ENCODE data around the gene PDILT. TPM values are rescaled to one million over a fixed set of nuclear protein-coding genes. Genes with fewer than 3 reads are reported as not detected.
"Not testable (repeated sequence)": the region's sequence is repeated elsewhere in the genome, so short reads cannot be mapped to it uniquely, and the experiment has no call there.

Gene PDILT
- not detected for total RNA-seq

- Mint-ChIP-seq H3K27ac (peak within 1 kb of the TSS in 1 of 2 donors; percentile 3), H3K9me3 (no peaks in the 10 kb centered on the region), H3K4me1 (ENCODE audit: low read depth in 2 of 2) (no peaks in the 10 kb centered on the region), H3K4me3 (no peak within 1 kb of the TSS), H3K27me3 (peaks cover 8 to 18% of the 10 kb centered on the region in 2 donors), H3K36me3 (no peaks in the 10 kb centered on the region)
- ATAC-seq, result no peak
- DNase-seq (ENCODE audit: low spot score), result no peak
These were observed at the start of gene PDILT for GRCh38 chr16:20404637-20405036. Gene PDILT, minus strand, starts transcription at chr16:20404737. Its CDS starts 5,437 bp downstream, at chr16:20399300.

GRCh38 chr16:20453633-20454032 is 49.1 kb upstream of the PDILT start:
- H3K4me1 Mint-ChIP-seq (ENCODE audit: low read depth in 2 of 2); ATAC-seq; DNase-seq (ENCODE audit: low spot score); H3K27me3 Mint-ChIP-seq; H3K27ac Mint-ChIP-seq; H3K9me3 Mint-ChIP-seq; H3K4me3 Mint-ChIP-seq; H3K36me3 Mint-ChIP-seq: not testable (repeated sequence)

DNA sequence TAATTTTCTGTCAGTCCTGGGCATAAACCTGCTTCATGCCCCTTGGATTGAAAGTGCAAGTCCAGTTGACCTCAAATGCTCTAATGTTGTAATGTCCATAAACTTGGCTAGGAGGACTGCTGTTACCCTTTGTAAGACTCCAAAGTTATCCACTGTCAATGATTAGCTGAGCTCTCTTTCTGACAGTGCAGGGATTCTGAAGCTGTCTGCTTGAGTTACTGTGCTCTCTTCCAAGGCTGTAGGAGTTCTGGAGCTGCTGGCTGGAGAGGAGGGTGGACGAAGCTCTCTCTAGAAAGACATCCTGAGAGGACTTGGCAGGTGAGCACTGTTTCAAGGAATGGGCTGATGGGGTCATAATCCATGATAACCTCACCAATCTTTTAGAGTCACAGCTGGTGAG is 46.8 kb upstream of the PDILT start, which contains the start of gene ACSM2A:
Gene ACSM2A, plus strand, starts transcription at position 158 of the 400 bp plus-strand sequence. CDS start 8,594 bp downstream, outside the sequence.
- ATAC-seq, result not testable (repeated sequence)

DNA sequence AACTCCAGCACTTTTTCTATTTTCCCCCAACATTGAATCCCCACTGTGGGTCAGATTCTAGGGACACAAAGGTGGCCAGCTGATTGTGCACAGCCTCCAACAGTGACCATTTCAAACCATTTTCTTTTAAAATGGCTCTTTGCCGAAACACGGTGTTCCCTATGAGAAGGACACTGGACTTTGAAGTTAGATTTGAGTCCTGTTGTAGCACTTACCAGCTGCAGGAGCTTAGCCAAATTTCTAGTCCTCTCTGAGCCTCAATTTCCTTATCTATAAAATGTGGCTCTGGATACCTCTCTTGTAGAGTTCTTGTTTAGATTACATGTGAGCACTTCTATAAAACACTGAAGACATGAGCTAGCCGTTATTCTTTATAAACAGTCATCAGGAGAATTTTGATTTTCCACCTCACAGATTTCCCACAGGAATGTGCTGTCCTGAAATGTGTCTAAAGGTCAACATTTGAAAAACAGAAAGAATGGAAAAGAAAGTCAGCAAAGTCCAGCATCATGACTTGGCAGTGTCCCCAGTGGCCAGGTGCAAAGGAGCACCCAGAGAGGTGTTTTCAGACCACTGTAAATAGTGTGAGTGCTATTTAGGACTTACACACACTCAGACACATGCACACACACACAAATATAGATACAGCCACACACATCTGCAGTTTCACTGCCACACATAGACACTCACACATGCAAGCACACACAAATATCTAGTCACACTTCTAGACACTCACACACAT is 42.3 kb upstream of the PDILT start:
- H3K4me3 Mint-ChIP-seq; H3K27me3 Mint-ChIP-seq; H3K27ac Mint-ChIP-seq; ATAC-seq; H3K9me3 Mint-ChIP-seq; H3K4me1 Mint-ChIP-seq (ENCODE audit: low read depth in 2 of 2); H3K36me3 Mint-ChIP-seq; DNase-seq (ENCODE audit: low spot score): not testable (repeated sequence)

More for the DNA sequence above, 46.8 kb upstream of the PDILT start, which contains the start of gene ACSM2A:
- not testable (repeated sequence) for DNase-seq (ENCODE audit: low spot score); H3K27me3 Mint-ChIP-seq; H3K4me1 Mint-ChIP-seq (ENCODE audit: low read depth in 2 of 2); H3K4me3 Mint-ChIP-seq; H3K9me3 Mint-ChIP-seq; H3K27ac Mint-ChIP-seq; H3K36me3 Mint-ChIP-seq

- not testable (repeated sequence) for H3K36me3 Mint-ChIP-seq; H3K9me3 Mint-ChIP-seq; H3K4me1 Mint-ChIP-seq (ENCODE audit: low read depth in 2 of 2); H3K27ac Mint-ChIP-seq; H3K27me3 Mint-ChIP-seq; DNase-seq (ENCODE audit: low spot score); H3K4me3 Mint-ChIP-seq
- peak in 1 of 2 donors; percentile 53 for ATAC-seq
These were observed 37.3 kb upstream of the PDILT start for GRCh38 chr16:20441859-20442258.

GRCh38 chr16:20441191-20441590 is 36.7 kb upstream of the PDILT start:
- Mint-ChIP-seq H3K27me3 (no peaks in the 10 kb centered on the region), H3K9me3 (no peaks in the 10 kb centered on the region), H3K27ac (no peak overlapping the region), H3K4me3 (no peak overlapping the region), H3K4me1 (ENCODE audit: low read depth in 2 of 2) (no peaks in the 10 kb centered on the region), H3K36me3 (no peaks in the 10 kb centered on the region)
- ATAC-seq (no peak), DNase-seq (ENCODE audit: low spot score) (no peak)

DNA sequence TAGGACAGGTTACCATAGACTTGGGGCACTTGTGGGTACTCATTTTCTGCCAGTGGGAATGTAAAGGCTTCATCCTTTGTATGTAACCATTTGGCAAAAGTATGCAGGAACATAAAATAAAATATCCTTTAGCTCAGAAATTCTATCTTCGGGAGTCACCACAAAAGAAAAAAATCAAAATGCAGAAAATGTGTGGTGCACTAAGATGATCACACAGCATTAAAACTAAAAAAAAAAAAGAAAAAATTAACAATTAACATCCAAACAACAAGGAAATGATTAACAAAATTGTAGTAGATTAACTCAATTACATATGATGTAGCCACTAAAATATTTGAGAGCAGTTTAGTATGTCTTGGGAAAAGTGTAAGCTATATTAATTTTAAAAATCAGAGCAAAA is 36.2 kb upstream of the PDILT start:
- H3K4me1 Mint-ChIP-seq (ENCODE audit: low read depth in 2 of 2); H3K36me3 Mint-ChIP-seq: not testable (repeated sequence)

DNA sequence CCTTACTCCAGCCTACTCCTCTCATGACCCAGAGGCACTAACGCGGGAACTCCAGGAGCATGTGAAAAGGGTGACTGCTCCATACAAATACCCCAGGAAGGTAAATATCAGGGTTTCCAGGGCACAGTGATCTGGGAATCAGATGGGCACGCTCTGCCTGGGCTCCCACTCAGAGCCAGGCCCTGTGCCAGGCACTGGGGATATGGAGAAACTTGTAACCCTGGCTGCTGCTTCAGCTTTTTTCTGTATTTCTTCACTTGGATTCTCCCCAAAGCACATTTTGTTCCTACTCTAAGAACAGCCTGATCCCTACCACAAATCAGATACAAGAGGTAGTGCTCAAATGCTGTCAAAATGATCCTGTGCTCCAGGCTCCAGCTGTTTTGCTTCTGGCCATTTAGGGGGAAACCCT is 35.3 kb upstream of the PDILT start:
- not testable (repeated sequence) for H3K36me3 Mint-ChIP-seq; DNase-seq (ENCODE audit: low spot score); H3K4me3 Mint-ChIP-seq; H3K27me3 Mint-ChIP-seq; ATAC-seq; H3K27ac Mint-ChIP-seq; H3K9me3 Mint-ChIP-seq; H3K4me1 Mint-ChIP-seq (ENCODE audit: low read depth in 2 of 2)

More for the DNA sequence above, 36.2 kb upstream of the PDILT start:
- H3K27me3 Mint-ChIP-seq; H3K9me3 Mint-ChIP-seq; H3K27ac Mint-ChIP-seq; DNase-seq (ENCODE audit: low spot score); ATAC-seq; H3K4me3 Mint-ChIP-seq: not testable (repeated sequence)

DNA sequence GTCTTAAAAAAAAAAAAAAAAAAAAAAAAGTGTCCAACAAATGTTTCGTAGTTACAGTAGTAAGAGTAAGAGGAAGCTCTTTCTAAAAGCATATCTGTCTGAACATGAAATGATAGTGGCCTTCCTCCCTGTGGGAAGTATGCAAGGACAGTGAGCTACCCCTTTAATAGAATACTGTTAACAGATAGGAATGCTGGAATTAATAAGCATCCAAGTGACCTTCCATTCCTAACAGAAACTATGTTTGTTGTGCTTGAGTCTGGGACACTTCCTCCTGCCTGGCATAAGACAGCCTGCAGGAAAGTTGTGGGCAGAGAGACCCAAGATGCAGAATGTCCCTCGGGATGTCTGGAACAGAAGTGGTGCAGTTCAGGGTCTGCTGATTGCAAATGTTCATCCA is 34.4 kb upstream of the PDILT start:
- H3K9me3 Mint-ChIP-seq; H3K36me3 Mint-ChIP-seq; H3K27me3 Mint-ChIP-seq; ATAC-seq; DNase-seq (ENCODE audit: low spot score); H3K27ac Mint-ChIP-seq; H3K4me3 Mint-ChIP-seq; H3K4me1 Mint-ChIP-seq (ENCODE audit: low read depth in 2 of 2): not testable (repeated sequence)

DNA sequence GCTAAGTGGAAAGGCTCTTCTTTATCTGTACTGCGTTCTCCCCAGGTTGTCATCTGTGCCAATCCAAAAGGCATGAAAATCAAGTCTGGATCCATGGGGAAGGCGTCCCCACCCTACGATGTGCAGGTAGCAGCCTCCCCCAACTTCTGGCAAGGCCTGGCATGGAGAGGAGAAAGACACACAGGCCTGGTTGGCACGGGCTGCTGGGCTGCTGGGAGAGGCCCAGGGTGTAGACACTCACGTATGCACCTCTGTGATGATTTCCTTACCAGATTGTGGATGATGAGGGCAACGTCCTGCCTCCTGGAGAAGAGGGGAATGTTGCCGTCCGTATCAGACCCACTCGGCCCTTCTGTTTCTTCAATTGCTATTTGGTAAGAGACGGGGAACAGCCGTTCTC is 26.4 kb upstream of the PDILT start:
- H3K4me1 Mint-ChIP-seq (ENCODE audit: low read depth in 2 of 2), result no peaks in the 10 kb centered on the region
- H3K9me3 Mint-ChIP-seq, result peaks cover 4% of the 10 kb centered on the region
- H3K4me3 Mint-ChIP-seq, result no peak overlapping the region
- H3K27ac Mint-ChIP-seq, result no peak overlapping the region
- peak; percentile 24 to 45 for ATAC-seq
- no peaks in the 10 kb centered on the region for H3K36me3 Mint-ChIP-seq
- no peak for DNase-seq (ENCODE audit: low spot score)
- H3K27me3 Mint-ChIP-seq, result peaks cover 5 to 6% of the 10 kb centered on the region in 2 donors

GRCh38 chr16:20430480-20430879 is 25.9 kb upstream of the PDILT start:
- H3K36me3 Mint-ChIP-seq, H3K27ac Mint-ChIP-seq: not testable (repeated sequence)

GRCh38 chr16:20429499-20429898 is 25.0 kb upstream of the PDILT start:
- H3K9me3 Mint-ChIP-seq; ATAC-seq; H3K4me3 Mint-ChIP-seq; DNase-seq (ENCODE audit: low spot score); H3K27me3 Mint-ChIP-seq; H3K4me1 Mint-ChIP-seq (ENCODE audit: low read depth in 2 of 2); H3K27ac Mint-ChIP-seq; H3K36me3 Mint-ChIP-seq: not testable (repeated sequence)

More at GRCh38 chr16:20430480-20430879, 25.9 kb upstream of the PDILT start:
- DNase-seq (ENCODE audit: low spot score); H3K9me3 Mint-ChIP-seq; H3K4me3 Mint-ChIP-seq; H3K27me3 Mint-ChIP-seq; ATAC-seq; H3K4me1 Mint-ChIP-seq (ENCODE audit: low read depth in 2 of 2): not testable (repeated sequence)

DNA sequence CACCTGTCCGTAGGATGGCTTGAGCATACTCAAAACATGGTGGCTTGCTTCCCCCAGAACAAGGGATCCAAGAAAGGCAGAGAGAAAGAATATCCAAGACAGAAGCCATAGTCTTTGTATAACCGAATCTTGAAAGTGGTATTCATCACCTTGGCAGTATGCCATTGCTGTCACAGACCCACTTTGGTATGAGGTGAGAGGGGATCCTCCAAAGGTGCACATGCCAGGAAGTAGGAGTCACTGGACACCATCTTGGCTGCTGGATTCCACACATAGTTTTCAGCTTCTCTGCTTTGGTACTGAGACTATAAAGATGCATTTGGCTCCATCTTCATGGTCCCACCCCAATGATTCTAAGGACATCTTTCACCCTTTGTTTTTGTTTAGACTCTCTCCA is 22.9 kb upstream of the PDILT start:
- H3K4me1 Mint-ChIP-seq (ENCODE audit: low read depth in 2 of 2); H3K9me3 Mint-ChIP-seq; H3K27ac Mint-ChIP-seq; H3K4me3 Mint-ChIP-seq; DNase-seq (ENCODE audit: low spot score); H3K36me3 Mint-ChIP-seq; ATAC-seq; H3K27me3 Mint-ChIP-seq: not testable (repeated sequence)

GRCh38 chr16:20424129-20424866 is 19.8 kb upstream of the PDILT start:
- Mint-ChIP-seq H3K4me3 (no peak overlapping the region), H3K36me3 (no peaks in the 10 kb centered on the region), H3K4me1 (ENCODE audit: low read depth in 2 of 2) (no peaks in the 10 kb centered on the region), H3K27ac (no peak overlapping the region), H3K27me3 (peaks cover 2 to 5% of the 10 kb centered on the region in 2 donors), H3K9me3 (peaks cover 4% of the 10 kb centered on the region)
- DNase-seq (ENCODE audit: low spot score), result no peak
- ATAC-seq, result no peak

Measured in natural killer cell treated with Interleukin-12 subunit alpha and Interleukin-12 subunit beta and Interleukin-15 and Interleukin-18, amount 100 ng/mL, for 72 hours (primary cell).